Astrocyte of the spinal cord (primary cell): ENCODE measurements around the gene FRMD4B.

Experiments
- DNase-seq: peaks from one replicate; pipeline ENCODE4 v3.0.0; 2011; ENCODE audit warnings: low read depth, low spot score
- H3K4me3 ChIP-seq: 2 replicates; pipeline ENCODE4 v1.5.1; 2011; ENCODE audit warnings: low read depth, mild to moderate bottlenecking, low read length, moderate library complexity
- in situ Hi-C: cut with HindIII; loops from 2 replicates; pipeline ENCODE4 v1.10.0; 2017; ENCODE audit warnings: low sequenced_read_pairs
- TF ChIP-seq, protein P1 (sequence below): IDR thresholded peaks from 2 replicates; pipeline ENCODE4 v1.5.1; 2012; ENCODE audit warnings: low read depth, mild to moderate bottlenecking, low read length, inconsistent platforms

The FRMD4B gene

DNA sequence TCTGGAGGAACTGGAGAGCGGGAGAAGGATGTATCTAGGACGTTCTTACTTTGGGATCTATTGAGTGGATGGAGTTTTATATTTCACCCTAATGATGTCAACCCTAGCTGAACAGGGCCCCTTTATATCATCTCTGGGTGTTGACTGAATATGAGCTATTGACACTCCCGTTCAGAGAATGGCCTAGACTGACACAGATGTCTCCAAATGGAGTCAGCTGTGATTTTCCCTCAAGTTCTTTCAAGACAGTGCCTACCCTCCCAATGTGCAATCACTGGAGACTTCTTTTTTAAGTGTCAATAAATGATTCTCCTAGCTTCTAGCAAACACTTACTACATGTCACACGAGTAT lies 63.8 kb downstream of the FRMD4B start:
- TF ChIP-seq, protein P1, sequence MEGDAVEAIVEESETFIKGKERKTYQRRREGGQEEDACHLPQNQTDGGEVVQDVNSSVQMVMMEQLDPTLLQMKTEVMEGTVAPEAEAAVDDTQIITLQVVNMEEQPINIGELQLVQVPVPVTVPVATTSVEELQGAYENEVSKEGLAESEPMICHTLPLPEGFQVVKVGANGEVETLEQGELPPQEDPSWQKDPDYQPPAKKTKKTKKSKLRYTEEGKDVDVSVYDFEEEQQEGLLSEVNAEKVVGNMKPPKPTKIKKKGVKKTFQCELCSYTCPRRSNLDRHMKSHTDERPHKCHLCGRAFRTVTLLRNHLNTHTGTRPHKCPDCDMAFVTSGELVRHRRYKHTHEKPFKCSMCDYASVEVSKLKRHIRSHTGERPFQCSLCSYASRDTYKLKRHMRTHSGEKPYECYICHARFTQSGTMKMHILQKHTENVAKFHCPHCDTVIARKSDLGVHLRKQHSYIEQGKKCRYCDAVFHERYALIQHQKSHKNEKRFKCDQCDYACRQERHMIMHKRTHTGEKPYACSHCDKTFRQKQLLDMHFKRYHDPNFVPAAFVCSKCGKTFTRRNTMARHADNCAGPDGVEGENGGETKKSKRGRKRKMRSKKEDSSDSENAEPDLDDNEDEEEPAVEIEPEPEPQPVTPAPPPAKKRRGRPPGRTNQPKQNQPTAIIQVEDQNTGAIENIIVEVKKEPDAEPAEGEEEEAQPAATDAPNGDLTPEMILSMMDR = no peak
- in situ Hi-C loops = no loop called here
- DNase-seq = no peak
- H3K4me3 ChIP-seq = no peak overlapping the region

DNA sequence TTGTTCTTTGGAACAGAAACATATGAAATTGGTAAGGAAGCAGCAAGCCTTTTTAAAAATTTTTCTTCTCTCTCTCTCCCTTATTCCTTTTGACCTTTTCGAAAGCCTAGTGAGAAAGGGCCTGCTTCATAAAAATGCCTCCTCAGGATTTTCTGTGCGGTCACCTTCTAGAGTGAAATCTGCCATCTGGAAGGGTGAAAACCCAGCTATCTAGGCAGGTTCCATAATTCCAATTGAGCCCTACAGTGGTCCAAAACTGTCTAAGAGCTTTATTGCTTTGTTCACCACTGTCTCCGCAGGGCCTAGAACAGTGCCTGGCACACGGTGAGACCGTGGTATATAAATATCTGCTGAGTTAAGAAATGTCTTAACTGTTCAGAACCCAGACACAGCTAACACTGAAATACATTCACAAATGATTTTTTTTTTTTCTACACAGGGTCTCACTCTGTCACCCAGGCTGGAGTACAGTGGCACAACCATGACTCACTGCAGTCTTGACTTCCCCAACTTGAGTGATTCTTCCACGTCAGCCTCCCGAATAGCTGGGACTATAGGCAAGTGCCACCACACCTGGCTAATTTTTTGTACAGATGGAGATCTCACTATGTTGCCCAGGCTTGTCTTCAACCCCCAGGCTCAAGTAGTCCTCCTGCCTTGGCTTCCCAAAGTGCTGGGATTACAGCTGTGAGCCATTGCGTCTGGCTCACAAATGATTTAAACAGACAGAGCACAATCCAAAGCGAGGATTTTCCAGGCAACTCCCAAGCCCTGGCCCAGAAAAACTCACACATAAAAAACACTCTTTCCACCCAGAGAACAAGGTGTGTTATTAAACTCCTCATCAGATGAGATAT lies 64.4 kb downstream of the FRMD4B start:
- TF ChIP-seq, protein P1 = no peak
- H3K4me3 ChIP-seq = no peak overlapping the region
- in situ Hi-C loops = no loop called here
- DNase-seq = no peak

GRCh38 chr3:69320871-69321271 lies 65.0 kb downstream of the FRMD4B start:
- H3K4me3 ChIP-seq = no peak overlapping the region
- in situ Hi-C loops = no loop called here
- DNase-seq = no peak
- TF ChIP-seq, protein P1 = no peak

DNA sequence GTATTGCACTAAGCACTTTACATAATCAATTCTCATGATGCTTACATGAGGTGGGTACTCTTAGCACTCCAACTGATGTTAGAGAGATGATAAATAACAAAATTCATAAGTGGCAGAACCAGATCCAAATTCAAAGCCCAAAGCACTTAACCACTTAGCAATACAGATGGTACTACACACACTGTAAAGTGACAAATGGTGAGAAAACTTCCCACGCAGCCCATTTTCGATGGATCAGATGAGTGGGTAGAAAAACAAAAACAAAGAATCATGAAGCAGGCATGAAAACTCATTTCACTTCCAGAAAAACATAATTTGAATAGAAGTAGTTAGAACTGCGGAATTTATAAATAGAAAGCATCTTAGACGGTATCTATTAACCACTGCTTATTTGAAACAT lies 66.2 kb downstream of the FRMD4B start:
- in situ Hi-C loops = no loop called here
- H3K4me3 ChIP-seq = no peak overlapping the region
- TF ChIP-seq, protein P1 = no peak
- DNase-seq = no peak

DNA sequence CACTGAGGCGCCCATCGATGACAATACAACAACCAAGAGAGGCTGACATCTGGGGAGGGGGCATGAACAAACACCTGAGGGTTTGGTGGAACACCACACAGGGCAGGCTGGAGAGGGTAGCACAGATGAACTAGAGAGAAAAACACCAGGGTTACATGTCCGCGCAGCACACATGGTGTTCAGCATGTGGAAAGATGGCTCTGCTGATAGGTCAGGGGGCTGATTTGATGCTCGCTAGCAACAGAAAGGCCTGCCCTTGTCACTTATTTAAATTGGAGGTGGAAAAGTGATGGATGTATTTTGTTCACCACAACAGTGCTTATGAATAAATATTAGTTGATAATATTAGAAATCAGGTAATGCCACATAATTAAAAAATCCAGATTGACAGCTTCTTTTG lies 67.5 kb downstream of the FRMD4B start:
- in situ Hi-C loops = no loop called here
- H3K4me3 ChIP-seq = no peak overlapping the region
- TF ChIP-seq, protein P1 = no peak
- DNase-seq = no peak

DNA sequence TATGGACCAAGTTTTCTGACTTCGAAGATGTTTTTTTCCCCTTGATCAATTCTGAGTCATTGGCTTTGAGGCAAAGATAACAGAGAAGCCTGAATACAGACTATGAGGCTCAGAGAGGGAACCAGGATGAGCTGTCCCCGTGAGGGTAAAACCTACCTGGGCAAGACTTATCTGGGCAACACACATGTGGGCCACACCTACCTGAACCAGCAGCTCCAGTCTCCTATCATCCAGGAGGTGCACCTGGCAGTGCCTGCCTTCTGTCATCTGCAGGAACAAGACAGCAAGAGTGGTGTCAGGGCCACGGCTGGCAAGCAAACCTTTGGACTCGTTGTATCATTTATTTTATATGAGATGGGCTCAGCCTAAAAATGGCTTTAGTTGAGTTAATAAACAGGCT lies 72.6 kb downstream of the FRMD4B start:
- no peak overlapping the region for H3K4me3 ChIP-seq
- TF ChIP-seq, protein P1 = no peak
- in situ Hi-C loops = no loop called here
- DNase-seq = no peak
